B cell (primary cell): ENCODE data around the gene LIMCH1.

Source experiments
- EZH2 ChIP-seq: IDR thresholded peaks from 2 replicates; pipeline ENCODE4 v1.6.1; 2012; ENCODE audit warnings: borderline replicate concordance, low read depth, mild to moderate bottlenecking, moderate library complexity, low read length; ENCODE audit not compliant: insufficient read depth, poor library complexity, severe bottlenecking
- TF ChIP-seq, protein P1 (sequence below): fragments of 200-600 bp; IDR thresholded peaks from one replicate; pipeline ENCODE4 v1.8.0; 2022; ENCODE audit warnings: antibody characterized with exemption, mild to moderate bottlenecking

- TF ChIP-seq, protein P1, sequence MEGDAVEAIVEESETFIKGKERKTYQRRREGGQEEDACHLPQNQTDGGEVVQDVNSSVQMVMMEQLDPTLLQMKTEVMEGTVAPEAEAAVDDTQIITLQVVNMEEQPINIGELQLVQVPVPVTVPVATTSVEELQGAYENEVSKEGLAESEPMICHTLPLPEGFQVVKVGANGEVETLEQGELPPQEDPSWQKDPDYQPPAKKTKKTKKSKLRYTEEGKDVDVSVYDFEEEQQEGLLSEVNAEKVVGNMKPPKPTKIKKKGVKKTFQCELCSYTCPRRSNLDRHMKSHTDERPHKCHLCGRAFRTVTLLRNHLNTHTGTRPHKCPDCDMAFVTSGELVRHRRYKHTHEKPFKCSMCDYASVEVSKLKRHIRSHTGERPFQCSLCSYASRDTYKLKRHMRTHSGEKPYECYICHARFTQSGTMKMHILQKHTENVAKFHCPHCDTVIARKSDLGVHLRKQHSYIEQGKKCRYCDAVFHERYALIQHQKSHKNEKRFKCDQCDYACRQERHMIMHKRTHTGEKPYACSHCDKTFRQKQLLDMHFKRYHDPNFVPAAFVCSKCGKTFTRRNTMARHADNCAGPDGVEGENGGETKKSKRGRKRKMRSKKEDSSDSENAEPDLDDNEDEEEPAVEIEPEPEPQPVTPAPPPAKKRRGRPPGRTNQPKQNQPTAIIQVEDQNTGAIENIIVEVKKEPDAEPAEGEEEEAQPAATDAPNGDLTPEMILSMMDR = no peak
- TF ChIP-seq EZH2 = no peak
Observed at GRCh38 chr4:41575665-41576064, 37.7 kb downstream of the LIMCH1 start.
